AG04450 (cell line): ENCODE results near the gene BRD7. TPM values are rescaled to one million over a fixed set of nuclear protein-coding genes. Genes with fewer than 3 reads are reported as not detected.

Experiments
- CTCF ChIA-PET: fragments of 300-600, 350-600 bp; formaldehyde crosslinking; extraction: SDS; loops from one replicate; lab custom pipeline; 2022; ENCODE audit warnings: antibody characterized with exemption, inconsistent platforms; lab: Charles Lee
- POLR2A ChIA-PET: fragments of 350-600 bp; formaldehyde crosslinking; extraction: SDS; loops from one replicate; lab custom pipeline; 2021; ENCODE audit warnings: antibody characterized with exemption, inconsistent platforms; lab: Yijun Ruan, JAX
- DNase-seq: peaks from one replicate; pipeline ENCODE4 v3.0.0-alpha.2; 2011; ENCODE audit warnings: low read depth, low spot score
- H3K27ac ChIP-seq: one replicate; pipeline ENCODE4 v1.5.1; 2012; ENCODE audit warnings: low read depth, low read length, control low read depth
- H3K27me3 ChIP-seq: one replicate; pipeline ENCODE4 v1.6.0; 2012; ENCODE audit warnings: low read length; ENCODE audit not compliant: control insufficient read depth, insufficient read depth
- H3K4me3 ChIP-seq: 2 replicates; pipeline ENCODE4 v1.5.1; 2011; ENCODE audit warnings: mild to moderate bottlenecking, low read depth, low read length, control low read depth
- H3K9me3 ChIP-seq: 2 replicates; pipeline ENCODE4 v1.5.1; 2012; ENCODE audit warnings: low read length; ENCODE audit not compliant: control insufficient read depth, insufficient read depth
- polyA plus RNA-seq: library from polyadenylated mRNA; depleted of rRNA; stranded (reverse); fragments of >200 nt; gene quantifications from 2 replicates; pipeline ENCODE4 v1.2.3, GENCODE V29; 2011
- TF ChIP-seq, protein P1 (sequence below): IDR thresholded peaks from 2 replicates; pipeline ENCODE4 v1.5.1; 2011; ENCODE audit warnings: low read depth, low read length, control low read depth, inconsistent platforms

BRD7 gene
- polyA plus RNA-seq, 1 experiment: 69.2 TPM

DNA sequence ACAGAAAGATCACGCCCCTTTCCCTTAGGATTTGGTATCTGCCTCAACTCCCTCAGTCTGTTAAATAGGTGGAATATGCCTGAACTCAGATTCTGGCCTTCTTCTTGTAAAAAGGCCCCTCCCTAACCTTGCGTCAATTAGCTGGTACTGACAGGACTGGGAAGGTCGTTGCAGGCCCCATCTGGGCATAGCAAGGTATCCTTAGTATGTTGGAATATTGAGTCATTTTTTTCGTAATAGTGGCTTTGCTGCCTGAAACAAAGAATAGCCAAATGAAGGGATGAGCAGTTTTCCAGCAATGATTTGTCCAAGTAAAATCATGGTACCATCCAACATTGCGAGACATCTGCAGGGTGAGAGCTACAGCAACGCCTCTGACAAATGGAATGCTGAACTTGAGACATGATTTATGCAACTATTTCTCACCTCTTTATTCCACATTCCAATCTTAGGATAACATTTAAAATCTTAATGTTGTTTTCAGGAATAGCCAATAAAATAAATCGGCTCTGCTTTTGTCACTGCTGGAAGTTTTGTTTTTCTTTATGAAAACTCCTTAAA is 39.3 kb upstream of the BRD7 start:
- CTCF ChIA-PET: no interaction called here
- Histone ChIP-seq H3K27me3 (no peaks in the 10 kb centered on the region), H3K9me3 (no peaks in the 10 kb centered on the region; the same call in 1 of the 2 replicates), H3K27ac (no peak overlapping the region), H3K4me3 (no peak overlapping the region)
- DNase-seq: no peak
- POLR2A ChIA-PET: no interaction called here
- TF ChIP-seq, protein P1, sequence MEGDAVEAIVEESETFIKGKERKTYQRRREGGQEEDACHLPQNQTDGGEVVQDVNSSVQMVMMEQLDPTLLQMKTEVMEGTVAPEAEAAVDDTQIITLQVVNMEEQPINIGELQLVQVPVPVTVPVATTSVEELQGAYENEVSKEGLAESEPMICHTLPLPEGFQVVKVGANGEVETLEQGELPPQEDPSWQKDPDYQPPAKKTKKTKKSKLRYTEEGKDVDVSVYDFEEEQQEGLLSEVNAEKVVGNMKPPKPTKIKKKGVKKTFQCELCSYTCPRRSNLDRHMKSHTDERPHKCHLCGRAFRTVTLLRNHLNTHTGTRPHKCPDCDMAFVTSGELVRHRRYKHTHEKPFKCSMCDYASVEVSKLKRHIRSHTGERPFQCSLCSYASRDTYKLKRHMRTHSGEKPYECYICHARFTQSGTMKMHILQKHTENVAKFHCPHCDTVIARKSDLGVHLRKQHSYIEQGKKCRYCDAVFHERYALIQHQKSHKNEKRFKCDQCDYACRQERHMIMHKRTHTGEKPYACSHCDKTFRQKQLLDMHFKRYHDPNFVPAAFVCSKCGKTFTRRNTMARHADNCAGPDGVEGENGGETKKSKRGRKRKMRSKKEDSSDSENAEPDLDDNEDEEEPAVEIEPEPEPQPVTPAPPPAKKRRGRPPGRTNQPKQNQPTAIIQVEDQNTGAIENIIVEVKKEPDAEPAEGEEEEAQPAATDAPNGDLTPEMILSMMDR: no peak

DNA sequence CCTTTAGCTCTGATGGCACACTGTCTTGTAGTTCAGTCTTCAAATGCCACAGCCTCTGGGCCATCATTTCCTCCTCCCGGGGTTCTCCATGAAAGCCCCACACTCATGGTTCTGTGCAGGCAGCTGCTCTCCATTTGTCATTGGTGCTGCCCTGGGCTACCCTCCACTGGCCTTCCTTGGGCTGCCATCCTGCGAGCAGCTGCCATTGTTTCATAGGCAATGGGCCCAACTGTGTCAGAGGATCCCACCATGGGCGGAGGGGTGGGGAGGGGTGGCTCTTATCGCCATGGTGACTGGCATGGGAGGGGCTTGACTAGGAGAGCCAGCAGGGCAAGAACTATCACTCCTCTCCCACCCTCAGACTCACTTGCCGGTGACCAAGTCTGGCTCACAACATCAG is 38.6 kb upstream of the BRD7 start:
- ChIA-PET CTCF (no interaction called here), POLR2A (no interaction called here)
- no peak overlapping the region for H3K4me3 ChIP-seq
- DNase-seq: no peak
- no peaks in the 10 kb centered on the region; the same call in 1 of the 2 replicates for H3K9me3 ChIP-seq
- H3K27me3 ChIP-seq: no peaks in the 10 kb centered on the region
- no peak overlapping the region for H3K27ac ChIP-seq
- TF ChIP-seq, protein P1: no peak

DNA sequence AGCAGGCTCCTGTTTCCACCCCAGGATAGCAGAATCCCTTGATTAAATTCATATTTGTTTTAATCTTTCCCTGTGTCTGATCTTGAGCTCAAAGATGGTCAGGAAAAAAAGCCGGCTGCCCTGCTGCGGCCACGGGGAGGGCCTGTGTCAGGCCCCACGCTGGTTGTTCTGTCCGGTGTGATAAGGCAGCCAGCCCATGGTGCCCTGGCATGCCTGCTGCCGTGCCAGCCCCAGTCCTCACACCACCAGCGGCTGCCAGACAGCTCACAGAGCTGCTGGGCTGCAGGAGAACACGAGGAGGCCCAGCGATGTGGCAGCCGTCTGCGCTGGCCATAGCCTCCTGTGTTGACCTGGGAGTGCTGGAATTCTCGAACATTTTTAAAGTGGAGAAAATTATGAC is 34.7 kb upstream of the BRD7 start:
- POLR2A ChIA-PET: no interaction called here
- DNase-seq: no peak

DNA sequence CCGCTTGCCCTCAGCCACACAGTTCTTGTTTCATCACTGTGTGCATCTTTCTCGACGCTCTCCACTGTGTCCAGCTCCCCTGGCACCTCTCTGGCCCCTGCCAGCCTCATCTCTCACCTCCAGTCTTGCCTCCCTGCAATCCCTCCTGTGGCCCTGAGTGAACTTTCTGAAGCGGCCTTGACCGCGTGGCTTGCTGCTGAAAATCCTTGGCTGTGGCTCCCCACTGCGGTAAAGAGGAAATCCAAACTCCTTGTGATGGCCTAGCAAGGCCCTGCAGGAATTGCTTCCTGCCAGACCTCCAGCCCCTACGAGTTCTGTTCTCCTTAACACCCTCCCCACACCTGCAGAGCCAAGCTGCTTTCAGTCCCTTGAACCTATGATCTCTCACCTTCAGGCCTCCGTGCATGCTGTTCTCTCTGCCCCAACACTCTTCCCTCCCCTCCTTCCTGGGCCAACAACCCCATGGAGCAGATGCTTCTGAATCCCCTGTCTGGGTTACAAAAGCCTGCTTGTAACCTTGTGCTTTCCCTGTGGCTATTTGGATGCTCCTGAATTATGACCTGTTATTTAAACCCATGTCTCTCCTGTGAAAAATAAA is 33.6 kb upstream of the BRD7 start:
- Histone ChIP-seq H3K27me3 (no peaks in the 10 kb centered on the region), H3K27ac (no peak overlapping the region), H3K4me3 (no peak overlapping the region), H3K9me3 (no peaks in the 10 kb centered on the region; the same call in 1 of the 2 replicates)
- POLR2A ChIA-PET: no interaction called here
- DNase-seq: no peak
- CTCF ChIA-PET: no interaction called here
- TF ChIP-seq, protein P1: no peak

More for the DNA sequence above, 34.7 kb upstream of the BRD7 start:
- Histone ChIP-seq H3K27me3 (no peaks in the 10 kb centered on the region), H3K27ac (no peak overlapping the region), H3K9me3 (no peaks in the 10 kb centered on the region; the same call in 1 of the 2 replicates), H3K4me3 (no peak overlapping the region)
- CTCF ChIA-PET: no interaction called here
- TF ChIP-seq, protein P1: no peak

DNA sequence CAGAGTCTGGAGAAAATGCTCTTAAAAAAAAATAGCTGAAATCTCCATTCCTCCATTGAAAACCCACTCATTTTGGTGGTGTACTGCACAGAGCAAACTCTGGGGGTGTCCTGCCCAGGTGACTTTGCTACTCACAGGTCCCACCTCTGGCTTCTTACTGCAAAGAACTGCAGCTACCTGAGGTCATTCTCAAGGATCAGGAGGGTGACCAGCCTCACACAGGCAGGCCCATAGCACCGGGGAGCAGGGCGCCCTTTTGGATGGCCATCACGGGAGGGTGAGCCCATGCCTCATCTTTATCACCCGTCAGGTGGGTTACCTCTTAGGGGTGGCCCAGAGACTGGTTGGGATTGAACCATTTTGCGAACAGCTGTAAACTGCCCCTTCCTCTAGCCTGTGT is 32.6 kb upstream of the BRD7 start:
- POLR2A ChIA-PET: no interaction called here
- TF ChIP-seq, protein P1: no peak
- CTCF ChIA-PET: no interaction called here
- H3K9me3 ChIP-seq: no peaks in the 10 kb centered on the region; the same call in 1 of the 2 replicates
- H3K27ac ChIP-seq: no peak overlapping the region
- no peak overlapping the region for H3K4me3 ChIP-seq
- no peak for DNase-seq
- H3K27me3 ChIP-seq: no peaks in the 10 kb centered on the region
